ENCODE data around the gene TMEM269.

Gene TMEM269

DNA sequence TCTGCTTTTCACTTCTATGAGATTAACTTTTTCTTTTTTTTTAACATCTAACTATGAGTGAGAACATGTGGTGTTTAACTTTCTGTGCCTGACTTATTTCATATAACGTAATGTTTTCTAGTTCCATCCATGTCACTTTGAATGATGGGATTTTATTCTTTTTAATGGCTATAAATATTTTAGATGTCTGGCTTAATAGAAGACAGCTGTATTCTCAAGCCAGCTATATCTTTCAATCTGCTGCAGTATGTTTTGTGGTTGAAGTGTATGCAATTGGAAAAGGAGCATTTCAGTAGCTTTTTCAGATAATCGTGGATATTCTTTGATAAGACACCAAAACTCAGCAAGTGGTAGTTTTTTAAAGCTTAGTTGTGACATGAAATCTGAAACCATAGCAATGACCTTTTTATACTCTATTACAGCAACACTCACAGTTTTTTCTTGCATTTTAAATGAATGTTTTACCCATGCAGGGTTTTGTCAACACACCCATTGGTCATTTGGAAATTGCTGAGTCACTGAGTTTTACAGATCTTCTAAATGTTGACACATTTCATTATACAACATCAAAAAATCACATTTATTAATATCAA, 38.1 kb downstream of the TMEM269 start:
- no peak for DNase-seq (ENCODE audit: low read depth)

- DNase-seq (ENCODE audit: low read depth), result no peak
Observed at GRCh38 chr1:42824481-42825035, 39.8 kb downstream of the TMEM269 start.

- DNase-seq (ENCODE audit: low read depth), result no peak
Observed at GRCh38 chr1:42825036-42825851, 40.5 kb downstream of the TMEM269 start.

DNA sequence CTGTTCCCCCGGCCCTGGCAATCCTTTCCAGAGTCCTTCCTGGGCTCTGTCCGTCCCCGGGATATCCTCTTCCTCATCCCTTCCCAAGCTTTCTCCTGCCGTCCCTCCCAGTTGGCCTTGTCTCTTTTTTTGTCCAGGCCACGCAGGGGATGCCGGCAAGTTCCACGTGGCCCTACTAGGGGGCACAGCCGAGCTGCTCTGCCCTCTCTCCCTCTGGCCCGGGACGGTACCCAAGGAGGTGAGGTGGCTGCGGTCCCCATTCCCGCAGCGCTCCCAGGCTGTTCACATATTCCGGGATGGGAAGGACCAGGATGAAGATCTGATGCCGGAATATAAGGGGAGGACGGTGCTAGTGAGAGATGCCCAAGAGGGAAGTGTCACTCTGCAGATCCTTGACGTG, 45.8 kb downstream of the TMEM269 start:
- no peak for DNase-seq (ENCODE audit: low read depth)

- no peak for DNase-seq (ENCODE audit: low read depth)
Observed at GRCh38 chr1:42831273-42831672, 46.5 kb downstream of the TMEM269 start.

GRCh38 chr1:42832641-42833240, 48.0 kb downstream of the TMEM269 start:
- no peak for DNase-seq (ENCODE audit: low read depth)

DNA sequence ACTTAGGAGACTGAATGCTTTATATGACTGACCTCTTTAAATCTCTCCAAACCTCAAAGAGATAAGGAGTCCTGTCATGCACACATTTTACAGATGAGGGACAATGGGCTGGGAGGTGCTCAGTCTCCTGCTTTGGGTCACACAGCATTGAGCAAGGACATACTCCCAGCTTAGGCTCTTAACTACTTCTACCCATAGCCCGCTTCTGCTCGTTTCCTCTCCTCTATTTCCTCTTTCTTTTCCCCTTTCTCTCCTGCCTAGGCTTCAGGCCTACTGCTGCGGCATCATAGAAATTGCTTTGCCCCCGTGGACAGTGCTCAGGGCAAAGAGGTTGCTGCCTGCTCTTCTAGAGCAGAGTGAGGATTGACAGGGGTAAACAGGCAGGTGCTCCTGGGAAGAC, 49.2 kb downstream of the TMEM269 start:
- DNase-seq (ENCODE audit: low read depth), result no peak

- DNase-seq (ENCODE audit: low read depth), result no peak
Observed at GRCh38 chr1:42834803-42835202, 50.0 kb downstream of the TMEM269 start.

- DNase-seq (ENCODE audit: low read depth), result no peak
Observed at GRCh38 chr1:42835422-42835821, 50.6 kb downstream of the TMEM269 start.

DNA sequence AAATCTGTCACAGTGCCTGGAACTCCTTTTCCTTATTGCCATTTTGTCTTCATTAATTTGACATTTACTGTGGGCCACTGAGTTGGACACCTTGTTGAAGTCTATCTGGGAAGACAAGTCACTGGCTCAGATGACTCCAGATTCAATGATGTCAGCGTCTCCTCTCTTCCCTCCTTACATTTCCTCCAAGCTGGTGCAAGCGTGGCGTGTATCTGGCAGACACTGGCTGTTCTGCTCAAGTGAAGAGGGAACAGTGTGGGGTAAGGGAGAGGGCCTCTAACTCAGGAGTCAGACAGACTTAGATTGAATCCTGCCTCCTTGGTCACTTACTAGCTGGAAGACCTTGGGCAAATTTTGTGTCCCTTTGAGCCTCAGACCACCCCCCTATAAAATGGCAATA, 52.9 kb downstream of the TMEM269 start:
- no peak for DNase-seq (ENCODE audit: low read depth)

GRCh38 chr1:42838482-42839190, 53.8 kb downstream of the TMEM269 start:
- DNase-seq (ENCODE audit: low read depth), result no peak

GRCh38 chr1:42841010-42841409, 56.2 kb downstream of the TMEM269 start:
- DNase-seq (ENCODE audit: low read depth), result no peak

- DNase-seq (ENCODE audit: low read depth), result no peak
Observed at GRCh38 chr1:42841440-42842147, 56.8 kb downstream of the TMEM269 start.

- no peak for DNase-seq (ENCODE audit: low read depth)
Observed at GRCh38 chr1:42844592-42845140, 59.9 kb downstream of the TMEM269 start.

DNA sequence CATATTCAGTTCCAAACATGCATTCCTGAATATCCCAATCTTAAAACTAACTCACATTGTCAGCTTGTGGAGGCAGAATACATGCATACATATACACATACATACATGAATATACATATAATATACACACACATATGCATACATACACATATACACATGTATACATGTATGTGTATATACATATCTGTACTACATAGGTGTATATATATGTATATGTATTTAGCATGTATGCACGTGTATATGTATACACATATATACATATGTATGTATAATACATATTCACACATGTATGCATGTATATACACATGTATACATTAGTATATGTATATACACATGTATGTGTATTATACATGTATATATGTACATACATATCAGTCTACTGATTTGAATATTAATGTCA, 60.4 kb downstream of the TMEM269 start:
- no peak for DNase-seq (ENCODE audit: low read depth)

DNA sequence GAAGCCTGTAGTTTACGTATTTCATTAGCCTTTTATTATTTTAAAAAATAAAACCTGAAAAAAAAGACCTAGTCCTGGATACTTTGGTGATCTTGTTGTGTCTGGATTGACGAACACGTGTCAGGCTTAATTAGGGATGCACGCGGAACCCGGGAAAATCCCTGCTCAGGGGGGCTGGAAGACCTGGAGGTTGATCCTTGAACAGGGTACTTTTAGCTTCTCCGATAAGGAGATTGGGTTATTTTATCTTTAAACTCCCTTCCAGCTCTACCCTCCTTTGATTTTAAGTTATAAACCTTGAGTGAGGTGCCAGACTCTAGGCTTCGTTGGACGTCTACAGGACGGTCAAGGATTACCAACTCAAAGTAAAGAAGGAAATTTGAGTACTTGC, 61.1 kb downstream of the TMEM269 start:
- no peak for DNase-seq (ENCODE audit: low read depth)

- peak; percentile 85 for DNase-seq (ENCODE audit: low read depth)
Observed at GRCh38 chr1:42846257-42847110, 61.7 kb downstream of the TMEM269 start, which contains the start of gene ZNF691. ZNF691 (plus strand) TSS chr1:42846613; CDS start chr1:42849659, 3,046 bp downstream.

GRCh38 chr1:42847111-42847595, 62.4 kb downstream of the TMEM269 start:
- no peak for DNase-seq (ENCODE audit: low read depth)

DNA sequence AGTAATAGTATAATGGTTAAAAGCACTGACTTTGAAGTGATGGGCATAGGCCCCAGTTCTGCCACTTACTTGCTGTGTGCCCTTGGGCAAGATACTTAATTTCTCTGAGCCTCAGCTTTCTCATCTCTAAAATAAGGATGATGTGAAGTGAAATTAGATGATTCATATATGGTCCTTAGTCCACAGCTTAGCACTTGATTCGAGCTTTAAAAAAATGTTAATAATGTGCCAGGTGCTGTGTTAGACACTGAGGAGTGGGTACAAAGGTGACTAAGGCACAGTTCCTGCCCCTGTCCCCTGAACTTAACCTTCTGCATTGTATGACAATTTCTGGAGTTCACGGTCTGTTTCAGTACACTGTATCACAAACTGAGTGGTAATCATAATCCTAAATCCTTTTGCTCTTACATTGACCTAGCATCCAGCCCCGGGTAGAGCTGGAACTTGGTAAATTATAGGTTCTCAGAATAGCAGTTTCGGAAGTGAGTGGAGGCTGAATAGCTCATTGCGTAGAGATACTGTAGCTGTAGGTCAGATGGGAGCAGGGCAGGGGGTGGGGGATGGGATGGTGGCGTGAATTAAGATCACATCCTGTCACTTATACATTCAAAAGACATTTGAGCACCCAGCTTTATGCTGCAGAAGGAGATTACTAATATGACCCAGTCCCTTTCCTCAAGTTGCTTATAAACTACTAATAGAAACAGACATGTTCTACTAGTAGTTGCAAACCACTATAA, 63.1 kb downstream of the TMEM269 start:
- no peak for DNase-seq (ENCODE audit: low read depth)

All from T-helper 22 cell (primary cell).